DMS153 (cell line): ENCODE measurements around the gene CCDC183.
"Not testable (repeated sequence)": the region's sequence is repeated elsewhere in the genome, so short reads cannot be mapped to it uniquely, and the experiment has no call there.

Experiments
- DNase-seq: peaks from one replicate; lab custom pipeline; 2025; lab: John Stamatoyannopoulos, UW

Gene CCDC183

DNA sequence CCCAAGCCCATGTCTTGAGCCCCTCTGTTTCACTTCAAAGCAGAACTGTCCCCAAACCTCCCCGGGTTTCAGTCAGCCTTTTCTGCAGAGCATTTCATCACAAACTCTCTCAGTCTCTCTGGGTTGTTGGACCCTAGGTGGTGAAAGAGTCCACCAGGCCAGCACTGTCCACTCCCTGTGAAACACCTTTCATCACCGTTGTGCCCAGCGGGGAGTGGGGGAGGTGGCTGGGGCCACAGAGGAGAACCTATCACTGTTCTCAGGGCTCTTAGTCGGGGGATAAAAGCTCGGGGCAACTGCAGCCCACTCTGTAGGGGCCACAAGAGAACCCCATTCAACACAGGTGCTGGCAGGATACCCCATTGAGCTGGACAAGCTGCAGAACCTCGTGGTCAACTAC, 6.2 kb downstream of the CCDC183 start:
- no peak for DNase-seq

DNA sequence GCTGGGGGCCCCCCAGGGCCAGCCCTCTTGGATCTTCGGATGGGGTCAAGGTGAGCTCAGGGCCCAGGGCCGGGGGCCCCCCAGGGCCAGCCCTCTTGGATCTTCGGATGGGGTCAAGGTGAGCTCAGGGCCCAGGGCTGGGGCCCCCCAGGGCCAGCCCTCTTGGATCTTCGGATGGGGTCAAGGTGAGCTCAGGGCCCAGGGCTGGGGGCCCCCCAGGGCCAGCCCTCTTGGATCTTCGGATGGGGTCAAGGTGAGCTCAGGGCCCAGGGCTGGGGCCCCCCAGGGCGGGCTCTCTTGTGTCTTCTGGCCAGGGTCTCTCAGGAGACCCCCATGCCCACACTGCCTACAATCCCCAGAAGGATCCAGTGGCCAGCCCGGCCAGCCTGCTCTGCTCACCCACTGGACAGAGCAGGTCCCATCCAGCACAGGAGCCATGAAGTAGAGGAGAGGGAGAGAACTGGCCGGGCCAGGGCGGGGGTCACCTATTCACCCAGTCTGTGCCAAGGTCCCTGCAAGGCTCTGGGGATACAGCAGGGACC, 6.9 kb downstream of the CCDC183 start:
- DNase-seq: not testable (repeated sequence)

DNA sequence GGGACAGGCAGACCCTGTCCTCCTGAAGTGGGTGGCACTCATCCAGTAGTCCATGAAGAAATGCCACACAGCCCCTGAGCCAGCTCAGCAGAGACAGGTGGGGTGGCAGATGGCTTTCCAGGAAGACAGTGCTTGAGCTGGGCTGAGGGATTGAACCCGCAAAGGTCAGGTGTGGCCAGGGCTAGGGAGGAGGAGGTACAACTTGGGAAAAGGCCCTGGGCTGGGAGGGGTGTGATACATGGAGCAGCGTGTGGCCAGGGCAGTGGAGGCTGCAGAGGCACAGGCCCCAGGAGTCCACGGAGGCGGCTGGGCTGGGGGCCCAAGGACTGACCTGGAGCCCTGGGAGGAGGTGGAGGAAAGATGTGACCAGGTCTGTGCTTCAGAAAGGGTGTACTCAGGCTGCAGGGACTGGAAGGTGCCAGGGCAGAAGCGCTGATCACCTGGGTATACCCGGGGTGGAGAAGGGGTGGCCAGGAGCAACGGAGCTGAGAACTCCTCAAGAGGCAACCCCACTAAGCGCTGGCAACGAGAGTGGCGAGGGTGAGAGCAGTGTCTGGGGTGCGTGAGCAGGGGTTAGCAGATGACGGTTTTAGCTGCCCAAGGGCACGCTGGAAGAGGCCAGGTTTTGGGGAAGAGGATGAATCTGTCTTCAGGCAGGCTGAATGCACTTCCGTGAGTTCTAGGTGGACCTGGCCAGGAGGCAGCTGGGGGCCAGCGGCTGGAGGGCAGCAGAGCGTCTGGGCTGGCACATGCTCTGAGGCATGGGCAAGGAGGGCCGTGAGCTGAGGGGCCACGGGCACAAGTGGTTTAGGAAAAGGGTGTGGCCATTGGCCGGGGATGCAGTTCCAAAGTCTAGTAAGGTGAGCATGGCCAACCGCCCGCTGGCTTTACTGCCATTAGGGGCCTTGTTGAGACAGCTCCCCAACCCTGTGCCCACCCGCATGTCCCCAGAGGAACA, 7.7 kb downstream of the CCDC183 start:
- DNase-seq: no peak

DNA sequence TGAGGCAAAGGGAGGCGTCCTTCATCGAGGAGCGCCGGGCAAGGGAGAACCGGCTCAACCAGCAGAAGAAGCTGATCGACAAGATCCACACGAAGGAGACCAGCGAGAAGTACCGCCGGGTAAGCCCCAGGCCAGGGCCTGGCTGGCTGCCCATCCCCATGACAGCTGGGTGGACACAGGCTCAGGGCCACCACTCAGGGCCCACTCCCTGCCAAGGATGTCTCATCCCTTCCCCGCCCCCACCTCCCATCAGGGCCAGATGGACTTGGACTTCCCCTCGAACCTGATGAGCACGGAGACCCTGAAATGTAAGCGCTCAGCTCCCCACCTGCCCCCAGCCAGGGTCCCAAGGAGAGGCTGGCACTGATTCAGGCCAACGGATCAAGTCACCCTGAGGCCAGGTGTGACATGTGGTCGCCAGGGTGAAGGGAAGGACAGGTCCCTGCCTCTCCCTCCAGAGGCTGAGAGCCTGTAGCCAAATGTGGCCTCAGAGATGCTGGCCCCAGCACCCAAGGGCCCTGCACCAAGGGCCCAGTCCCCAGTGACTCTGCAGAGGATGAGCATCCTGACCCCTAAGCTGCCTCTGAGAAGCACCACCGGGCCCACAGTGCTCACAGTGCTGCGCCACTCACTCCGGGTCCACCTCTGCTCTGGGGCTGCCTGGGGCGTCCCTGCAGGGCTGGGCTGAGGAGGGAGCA, 8.5 kb downstream of the CCDC183 start:
- DNase-seq: no peak

DNA sequence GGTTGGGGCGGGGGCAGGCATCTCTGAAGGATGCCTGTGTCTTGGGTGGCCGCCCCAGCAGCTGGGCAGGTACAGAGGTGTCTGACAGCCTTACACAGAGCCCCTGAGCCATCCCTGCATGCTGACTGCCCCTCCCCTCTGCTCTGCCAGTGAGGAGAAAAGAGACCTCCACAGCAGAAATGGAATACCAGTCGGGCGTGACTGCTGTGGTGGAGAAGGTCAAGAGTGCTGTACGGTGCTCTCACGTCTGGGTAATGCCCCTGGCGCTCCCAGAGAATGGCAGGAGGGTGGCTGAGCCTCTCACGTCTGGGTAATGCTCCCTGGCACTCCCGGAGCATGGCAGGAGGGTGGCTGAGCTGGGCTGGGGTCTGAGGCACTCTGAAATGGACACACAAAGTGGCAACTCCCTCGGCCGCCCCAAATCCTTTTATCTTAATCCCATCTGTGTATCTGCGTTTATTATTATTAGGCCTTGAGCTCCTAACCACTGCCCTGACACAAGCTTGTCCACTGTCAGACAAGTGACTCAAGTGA, 9.1 kb downstream of the CCDC183 start:
- DNase-seq: no peak

GRCh38 chr9:136806067-136806466, 9.9 kb downstream of the CCDC183 start:
- no peak for DNase-seq

- no peak for DNase-seq
These were observed 10.6 kb downstream of the CCDC183 start for GRCh38 chr9:136806631-136807201.

GRCh38 chr9:136807281-136808074, 11.3 kb downstream of the CCDC183 start, which contains the start of gene RABL6:
RABL6 (plus strand) TSS chr9:136807948; CDS start chr9:136808197, 249 bp downstream.
- DNase-seq: no peak

DNA sequence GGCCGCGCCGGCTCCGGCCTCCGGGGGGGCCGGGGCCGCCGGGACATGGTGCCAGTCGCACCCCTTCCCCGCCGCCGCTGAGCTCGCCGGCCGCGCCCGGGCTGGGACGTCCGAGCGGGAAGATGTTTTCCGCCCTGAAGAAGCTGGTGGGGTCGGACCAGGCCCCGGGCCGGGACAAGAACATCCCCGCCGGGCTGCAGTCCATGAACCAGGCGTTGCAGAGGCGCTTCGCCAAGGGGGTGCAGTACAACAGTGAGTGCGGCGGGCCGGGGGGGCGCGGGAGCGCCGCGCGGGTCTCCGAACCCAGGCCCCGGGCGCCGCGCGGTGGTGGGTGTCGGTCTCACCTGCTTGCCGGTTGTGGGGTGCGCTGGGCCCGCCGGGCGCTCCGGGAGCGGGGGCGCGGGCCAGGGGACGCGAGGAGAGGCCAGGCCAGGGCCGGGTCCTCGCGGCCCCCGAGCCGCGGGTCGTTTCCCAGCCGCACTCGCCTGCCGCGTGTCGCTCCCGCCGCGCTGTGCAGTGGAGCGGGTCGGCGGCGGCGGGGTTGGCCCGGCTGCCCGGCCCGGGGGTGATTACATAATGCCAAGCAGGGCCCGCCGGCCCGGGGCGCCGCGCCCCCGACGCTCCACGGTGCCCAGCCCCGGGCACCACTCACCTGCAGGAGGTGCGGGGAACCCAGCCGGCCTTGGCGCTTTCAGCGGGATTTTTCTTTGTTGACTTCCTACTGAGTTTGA, 12.1 kb downstream of the CCDC183 start:
- no peak for DNase-seq

GRCh38 chr9:136808806-136809158, 12.6 kb downstream of the CCDC183 start:
- no peak for DNase-seq

- no peak for DNase-seq
These were observed 18.7 kb downstream of the CCDC183 start for GRCh38 chr9:136814725-136815421.

DNA sequence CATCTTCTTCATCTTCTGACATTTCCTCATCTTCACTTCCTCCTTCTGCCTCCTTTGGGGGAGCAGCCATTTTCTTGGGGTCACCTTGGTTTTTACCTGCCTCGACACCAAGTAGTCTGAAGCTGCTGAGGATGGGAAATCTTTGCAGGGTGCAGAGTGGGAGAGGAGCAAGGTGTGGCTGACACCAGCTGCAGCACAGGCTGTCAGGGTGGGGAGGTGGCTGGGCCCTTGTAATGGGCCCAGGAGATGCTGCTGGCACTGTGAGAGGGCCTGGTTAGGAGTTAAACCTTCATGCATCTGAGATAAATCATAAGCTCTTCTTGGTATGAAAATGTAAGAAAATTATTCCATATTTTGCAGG, 19.3 kb downstream of the CCDC183 start:
- no peak for DNase-seq

- DNase-seq: no peak
These were observed 25.1 kb downstream of the CCDC183 start for GRCh38 chr9:136820971-136821825.

DNA sequence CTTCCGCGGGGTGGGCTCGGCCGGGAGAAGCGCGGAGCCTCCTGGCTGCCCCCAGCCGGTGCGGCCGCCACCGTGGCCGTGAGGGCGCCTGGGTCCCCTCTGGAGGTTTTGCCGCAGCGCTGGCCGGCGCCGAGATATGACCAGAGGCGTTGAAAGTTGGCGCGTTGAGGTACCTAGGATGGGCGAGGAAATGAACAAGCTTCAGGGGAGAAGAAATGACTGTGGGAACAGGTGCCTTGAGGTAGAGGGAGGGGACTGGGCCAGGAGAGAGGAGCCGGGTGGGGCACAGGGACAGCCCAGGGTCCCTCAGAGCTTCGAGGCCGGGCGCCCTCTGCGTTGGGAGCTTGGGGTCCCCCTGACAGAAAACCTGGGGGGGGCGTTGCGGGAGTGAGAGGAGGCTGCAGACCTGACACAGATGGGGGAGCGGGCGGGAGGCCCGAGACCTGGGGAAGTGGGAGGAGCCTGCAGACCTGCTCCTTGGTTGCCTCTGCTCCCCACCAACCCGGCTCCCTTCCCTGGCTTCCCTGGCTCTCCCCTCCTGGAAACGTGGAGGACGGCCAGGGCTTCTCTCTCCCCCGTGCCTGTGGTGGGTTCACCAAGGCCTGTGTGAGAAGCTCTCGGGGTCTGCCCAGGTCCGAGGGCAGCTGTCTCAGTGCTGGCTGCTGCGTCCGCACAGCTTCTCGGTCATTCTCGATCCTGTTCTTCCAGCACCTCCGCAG, 25.8 kb downstream of the CCDC183 start:
- DNase-seq: no peak

GRCh38 chr9:136823136-136824046, 27.3 kb downstream of the CCDC183 start:
- DNase-seq: no peak

DNA sequence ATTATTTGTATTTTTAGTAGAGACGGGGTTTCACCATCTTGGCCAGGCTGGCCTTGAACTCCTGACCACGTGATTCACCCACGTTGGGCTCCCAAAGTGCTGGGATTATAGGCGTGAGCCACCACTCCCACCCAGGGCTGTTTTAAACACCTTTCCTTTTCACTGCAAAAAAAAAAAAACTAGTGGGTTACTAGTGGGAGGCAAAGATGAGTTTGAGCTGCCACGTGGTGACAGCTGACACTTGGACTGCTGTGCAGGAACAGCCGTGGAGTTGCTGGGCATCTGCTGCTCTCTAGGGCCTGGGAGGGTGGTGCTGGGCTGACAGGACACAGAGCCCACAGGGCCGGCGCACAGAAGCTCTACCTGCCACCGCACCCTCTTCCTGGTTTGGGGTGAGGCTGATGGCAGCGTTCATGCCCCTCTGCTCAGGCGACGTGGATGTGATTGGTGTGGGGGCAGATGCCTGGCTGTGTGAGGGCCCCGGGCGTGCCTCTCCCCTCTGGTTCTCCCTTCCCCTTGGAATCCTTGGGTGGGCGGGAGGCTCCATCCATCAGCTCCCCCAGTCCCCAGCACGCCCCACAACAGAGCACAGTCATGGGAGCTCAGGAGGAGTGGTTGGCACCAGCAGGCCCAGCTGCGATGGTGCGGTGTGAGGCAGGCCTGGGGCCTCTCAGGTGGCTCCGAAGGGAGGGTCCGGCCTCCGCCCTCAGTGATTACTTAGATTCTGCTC, 28.5 kb downstream of the CCDC183 start:
- DNase-seq: no peak
